Cardiac fibroblast (primary cell): ENCODE data around the gene HTR2B.

Experiments
- DNase-seq, 2 donors: peaks; one replicate each; pipeline versions ENCODE4 v3.0.0 to v3.0.0-alpha.2; 2010; ENCODE audit warnings: low read depth in 2 of 2
- H3K4me3 ChIP-seq, 2 donors: replicated peaks in 1 of 2; 1 replicate in 1 of 2; 2 replicates in 1 of 2; pipeline ENCODE4 v1.5.1; 2011; ENCODE audit warnings: low read depth in 2 of 2, low read length in 2 of 2, mild to moderate bottlenecking in 2 of 2, moderate library complexity in 1 of 2
- TF ChIP-seq, protein P1 (sequence below): IDR thresholded peaks from one replicate; pipeline ENCODE4 v1.5.1; 2011; ENCODE audit warnings: low read depth, mild to moderate bottlenecking, low read length, inconsistent platforms

The HTR2B gene

DNA sequence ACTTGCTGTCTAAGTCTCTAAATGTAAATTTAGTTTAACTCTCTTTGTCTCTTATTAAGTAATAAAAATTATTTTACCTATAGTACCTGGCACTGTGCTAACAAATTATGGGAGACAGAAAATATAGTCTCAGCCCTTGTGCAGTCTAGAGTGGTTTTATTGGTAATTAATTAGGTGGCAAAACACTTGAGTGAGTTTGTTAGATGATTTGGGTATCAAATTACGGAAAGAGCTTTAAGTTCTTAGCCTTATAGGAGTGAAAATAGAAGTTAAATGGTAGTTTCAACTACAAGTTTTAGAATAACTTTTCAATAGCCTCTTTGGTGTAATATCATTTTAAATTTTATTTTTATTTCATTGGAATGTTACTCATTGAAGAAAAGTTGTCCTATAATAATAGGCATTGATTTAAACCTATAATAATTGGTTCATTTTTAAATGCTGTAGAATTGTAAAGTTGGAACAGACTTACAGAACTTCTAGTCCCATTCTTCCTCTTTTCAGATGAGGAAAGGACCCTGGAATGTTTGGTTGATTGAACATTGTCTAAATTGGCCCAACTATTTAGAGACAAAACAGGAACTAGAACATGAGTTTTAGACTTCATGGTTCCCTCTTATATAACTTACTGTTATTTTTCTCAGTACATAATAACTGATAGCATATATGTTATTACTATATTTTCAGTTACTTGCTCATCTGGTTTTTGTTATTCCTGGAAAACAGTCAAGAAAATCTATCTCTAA lies 10.2 kb upstream of the HTR2B start:
- H3K4me3 ChIP-seq: no peak overlapping the region
- DNase-seq: no peak
- TF ChIP-seq, protein P1, sequence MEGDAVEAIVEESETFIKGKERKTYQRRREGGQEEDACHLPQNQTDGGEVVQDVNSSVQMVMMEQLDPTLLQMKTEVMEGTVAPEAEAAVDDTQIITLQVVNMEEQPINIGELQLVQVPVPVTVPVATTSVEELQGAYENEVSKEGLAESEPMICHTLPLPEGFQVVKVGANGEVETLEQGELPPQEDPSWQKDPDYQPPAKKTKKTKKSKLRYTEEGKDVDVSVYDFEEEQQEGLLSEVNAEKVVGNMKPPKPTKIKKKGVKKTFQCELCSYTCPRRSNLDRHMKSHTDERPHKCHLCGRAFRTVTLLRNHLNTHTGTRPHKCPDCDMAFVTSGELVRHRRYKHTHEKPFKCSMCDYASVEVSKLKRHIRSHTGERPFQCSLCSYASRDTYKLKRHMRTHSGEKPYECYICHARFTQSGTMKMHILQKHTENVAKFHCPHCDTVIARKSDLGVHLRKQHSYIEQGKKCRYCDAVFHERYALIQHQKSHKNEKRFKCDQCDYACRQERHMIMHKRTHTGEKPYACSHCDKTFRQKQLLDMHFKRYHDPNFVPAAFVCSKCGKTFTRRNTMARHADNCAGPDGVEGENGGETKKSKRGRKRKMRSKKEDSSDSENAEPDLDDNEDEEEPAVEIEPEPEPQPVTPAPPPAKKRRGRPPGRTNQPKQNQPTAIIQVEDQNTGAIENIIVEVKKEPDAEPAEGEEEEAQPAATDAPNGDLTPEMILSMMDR: no peak

DNA sequence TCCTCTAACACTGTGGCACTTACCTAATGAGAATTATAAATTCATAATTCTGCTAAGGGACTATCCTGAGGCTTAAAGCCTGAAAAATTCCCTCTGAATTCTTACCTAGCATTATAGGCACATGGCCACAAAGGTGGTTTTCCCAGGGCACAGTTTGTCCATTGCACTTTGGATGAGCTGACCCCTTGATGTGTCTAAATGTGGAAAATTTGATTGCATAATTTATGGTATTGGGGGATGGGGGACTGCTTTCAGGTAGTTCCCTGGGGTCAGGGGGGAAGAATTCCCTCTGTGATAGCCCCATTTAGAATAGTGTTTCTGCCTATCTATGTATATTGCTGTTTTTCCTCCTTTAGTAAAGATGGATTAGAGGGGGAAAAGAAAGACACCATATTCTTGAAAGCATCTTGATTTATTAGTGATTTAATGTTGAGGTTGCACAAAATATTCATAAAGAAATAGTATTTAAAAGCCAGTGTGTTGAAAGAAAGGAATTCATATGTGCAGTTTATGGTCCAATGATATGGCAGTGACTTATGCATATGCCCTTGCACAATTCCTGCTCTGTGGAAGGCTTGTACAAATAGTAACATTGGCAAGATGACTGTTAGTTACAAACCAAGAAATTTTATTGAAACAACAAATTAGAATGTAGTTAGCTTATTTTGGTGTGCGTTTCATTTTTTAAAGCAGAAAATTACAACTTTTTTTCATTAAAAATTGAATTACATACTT lies 8.7 kb upstream of the HTR2B start:
- TF ChIP-seq, protein P1: no peak
- DNase-seq: peak; percentile 59 to 83
- H3K4me3 ChIP-seq: no peak overlapping the region

DNA sequence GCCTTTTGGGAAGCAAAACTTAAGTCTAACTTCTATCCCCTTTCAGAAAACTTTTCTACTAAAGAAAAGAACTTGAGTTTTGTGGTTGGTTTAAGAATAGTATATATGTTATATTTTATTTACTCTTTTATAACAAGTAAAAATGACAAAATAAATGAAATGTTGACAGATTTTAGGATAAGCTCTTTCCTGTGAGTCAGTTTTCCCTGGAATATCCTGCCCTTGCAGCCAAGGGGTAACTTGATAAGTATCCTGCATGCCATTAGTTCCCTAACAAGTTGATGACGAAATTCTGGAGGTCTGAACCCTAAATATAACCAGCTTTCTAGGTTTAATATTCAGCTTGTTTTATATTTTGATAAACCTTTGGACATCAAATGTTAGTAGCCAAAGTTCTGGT lies 7.3 kb upstream of the HTR2B start:
- DNase-seq: peak; percentile 31 to 85
- TF ChIP-seq, protein P1: no peak
- H3K4me3 ChIP-seq: no peak overlapping the region

DNA sequence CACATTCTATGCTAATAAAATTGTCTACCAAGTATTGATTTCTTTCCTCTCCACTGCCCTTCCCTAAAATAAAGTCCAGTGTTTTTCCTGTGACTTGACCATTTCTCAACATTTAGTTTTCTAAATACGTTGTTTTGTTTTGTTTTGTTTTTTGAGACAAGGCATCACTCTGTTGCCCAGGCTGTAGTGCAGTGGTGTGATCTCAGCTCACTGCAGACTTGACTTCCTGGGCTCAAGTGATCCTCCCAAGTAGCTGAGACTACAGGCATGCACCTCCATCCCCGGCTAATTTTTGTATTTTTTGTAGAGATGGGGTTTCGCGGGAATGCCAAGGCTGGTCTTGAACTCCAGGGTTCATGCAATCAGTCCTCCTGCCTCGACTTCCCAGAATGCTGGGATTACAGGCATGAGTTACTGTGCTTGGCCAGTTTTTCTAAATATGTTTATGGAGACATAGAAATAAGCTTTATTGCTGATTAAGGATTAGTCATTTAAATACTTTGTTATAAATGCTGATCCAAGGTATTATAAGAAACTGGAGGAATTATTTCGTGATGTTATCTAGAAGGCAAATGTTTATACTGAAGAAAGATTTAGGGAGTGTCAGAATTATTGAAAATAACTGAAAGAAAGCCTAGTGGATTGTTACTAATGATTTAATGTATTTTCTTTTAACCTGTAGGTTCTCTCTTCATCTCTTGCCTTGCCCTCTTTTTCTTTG lies 5.7 kb upstream of the HTR2B start:
- peak in 1 of 2 donors; percentile 13 for DNase-seq
- TF ChIP-seq, protein P1: no peak
- H3K4me3 ChIP-seq: no peak overlapping the region

DNA sequence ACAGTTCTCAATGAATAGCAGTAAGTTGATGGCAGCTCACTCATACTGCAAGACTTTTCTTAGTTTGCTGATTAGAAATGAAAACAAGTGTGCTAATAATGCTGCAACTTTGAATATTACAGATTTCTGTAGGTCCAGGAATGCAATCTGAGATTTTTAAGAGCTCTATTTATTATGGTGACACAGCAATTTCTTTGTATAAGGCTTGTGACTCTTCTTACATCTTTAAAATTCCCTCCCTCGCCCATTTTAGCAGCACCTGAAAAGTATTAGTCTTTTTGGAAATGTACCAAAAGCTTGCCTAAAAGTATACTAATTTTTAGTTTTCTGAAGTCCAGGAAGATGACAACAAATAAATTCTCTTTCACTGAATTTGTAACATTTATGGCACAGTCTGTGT lies 4.4 kb upstream of the HTR2B start:
- no peak for DNase-seq
- TF ChIP-seq, protein P1: no peak
- no peak overlapping the region for H3K4me3 ChIP-seq

DNA sequence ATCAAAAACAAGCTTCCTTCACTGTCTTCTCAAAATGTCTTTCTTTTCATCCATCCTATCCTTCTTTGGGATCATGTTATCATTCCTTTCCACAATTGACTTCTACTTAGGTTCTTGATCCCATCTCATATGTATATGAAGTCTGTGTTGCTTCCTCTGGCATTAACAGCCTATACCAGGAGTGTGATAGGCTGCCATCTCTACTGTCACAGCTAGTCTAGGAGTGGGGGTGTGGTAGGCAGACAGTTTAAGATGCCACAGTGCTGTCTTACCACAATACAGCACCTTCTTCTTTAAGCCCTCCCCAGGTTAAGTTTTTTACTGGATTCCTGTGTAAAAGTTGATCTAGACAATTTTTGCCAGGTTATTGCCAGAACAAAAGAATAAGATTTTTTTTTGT lies 3.7 kb upstream of the HTR2B start:
- DNase-seq: no peak
- no peak overlapping the region for H3K4me3 ChIP-seq
- TF ChIP-seq, protein P1: no peak
